ENCODE results near the gene MGAM2. TPM values are rescaled to one million over a fixed set of nuclear protein-coding genes. Genes with fewer than 3 reads are reported as not detected.

Gene MGAM2
- total and polyA plus RNA-seq, 10 donors: 0.03 to 12.1 (median 3.0) TPM

GRCh38 chr7:142120524-142120923, 9.0 kb downstream of the MGAM2 start:
- no peak for TF ChIP-seq CTCF (IDR thresholded peaks at IDR 0.05 in 8 of 11, conservative IDR thresholded peaks at IDR 0.05 in 3 of 11)
- no peak for TF ChIP-seq POLR2A (IDR thresholded peaks at IDR 0.05)
- TF ChIP-seq POLR2AphosphoS5 (IDR thresholded peaks at IDR 0.05): no peak
- Histone ChIP-seq H3K27me3 (replicated peaks in 1 of 7) (no peaks in the 10 kb centered on the region), H3K9me3 (no peaks in the 10 kb centered on the region), H3K27ac (no peak overlapping the region), H3K4me3 (no peak overlapping the region), H3K36me3 (no peaks in the 10 kb centered on the region), H3K4me1 (no peaks in the 10 kb centered on the region)
- DNase-seq: no peak
- 70 to 85% (median 81%) methylated on average over 4 of the region's 4 CpGs for WGBS, 5 donors
- intact Hi-C loops (cut with DNase I; ENCODE audit: low total_unique reads): no loop called here

- intact Hi-C loops (cut with DNase I; ENCODE audit: low total_unique reads): no loop called here
- H3K4me1 ChIP-seq: no peaks in the 10 kb centered on the region
- WGBS, 5 donors: 88 to 98% (median 93%) methylated on average over 3 of the region's 3 CpGs
- TF ChIP-seq CTCF (IDR thresholded peaks at IDR 0.05 in 8 of 11, conservative IDR thresholded peaks at IDR 0.05 in 3 of 11): no peak
- TF ChIP-seq POLR2A (IDR thresholded peaks at IDR 0.05): no peak
- no peak for TF ChIP-seq POLR2AphosphoS5 (IDR thresholded peaks at IDR 0.05)
- H3K4me3 ChIP-seq: no peak overlapping the region
- DNase-seq: no peak
- no peaks in the 10 kb centered on the region for H3K36me3 ChIP-seq
- H3K27me3 ChIP-seq (replicated peaks in 1 of 7): no peaks in the 10 kb centered on the region
- no peaks in the 10 kb centered on the region for H3K9me3 ChIP-seq
- no peak overlapping the region for H3K27ac ChIP-seq
Measured at GRCh38 chr7:142123184-142123583, 11.7 kb downstream of the MGAM2 start.

- H3K27me3 ChIP-seq (replicated peaks in 1 of 7): no peaks in the 10 kb centered on the region
- H3K36me3 ChIP-seq: no peaks in the 10 kb centered on the region
- no peak overlapping the region for H3K27ac ChIP-seq
- WGBS, 5 donors: 39 to 82% (median 62%) methylated on average over 1 of the region's 1 CpG
- no peaks in the 10 kb centered on the region for H3K4me1 ChIP-seq
- DNase-seq: no peak
- intact Hi-C loops (cut with DNase I; ENCODE audit: low total_unique reads): no loop called here
- no peaks in the 10 kb centered on the region for H3K9me3 ChIP-seq
- no peak overlapping the region for H3K4me3 ChIP-seq
- no peak for TF ChIP-seq POLR2A (IDR thresholded peaks at IDR 0.05)
- no peak for TF ChIP-seq CTCF (IDR thresholded peaks at IDR 0.05 in 8 of 11, conservative IDR thresholded peaks at IDR 0.05 in 3 of 11)
- no peak for TF ChIP-seq POLR2AphosphoS5 (IDR thresholded peaks at IDR 0.05)
Measured at GRCh38 chr7:142125256-142125955, 13.9 kb downstream of the MGAM2 start.

DNA sequence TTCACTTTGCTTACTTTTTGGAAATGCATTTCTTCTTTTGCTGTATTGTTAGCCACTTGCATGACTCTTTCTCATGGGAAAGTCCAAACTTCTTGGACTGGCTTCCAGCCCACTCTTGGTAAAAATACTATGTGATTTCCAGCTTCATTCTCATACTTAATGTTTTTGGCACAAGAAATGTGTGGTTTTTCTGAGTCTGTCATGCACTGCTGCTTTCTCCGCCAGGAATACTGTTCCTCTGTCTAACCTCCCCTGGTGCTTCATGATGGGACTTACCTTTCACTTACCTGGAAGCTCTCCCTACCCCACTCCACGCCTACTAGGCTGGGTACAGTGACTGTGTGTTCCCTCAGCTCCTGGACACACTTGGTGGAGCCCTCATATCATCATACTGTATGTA, 18.7 kb downstream of the MGAM2 start:
- no peaks in the 10 kb centered on the region for H3K36me3 ChIP-seq
- no peak for TF ChIP-seq POLR2AphosphoS5 (IDR thresholded peaks at IDR 0.05)
- TF ChIP-seq POLR2A (IDR thresholded peaks at IDR 0.05): no peak
- no peak for TF ChIP-seq CTCF (IDR thresholded peaks at IDR 0.05 in 8 of 11, conservative IDR thresholded peaks at IDR 0.05 in 3 of 11)
- H3K9me3 ChIP-seq: no peaks in the 10 kb centered on the region

More for the DNA sequence above, 18.7 kb downstream of the MGAM2 start:
- H3K27ac ChIP-seq: no peak overlapping the region
- WGBS, 5 donors: 49 to 85% (median 70%) methylated on average over 2 of the region's 2 CpGs
- no peaks in the 10 kb centered on the region for H3K4me1 ChIP-seq
- no peak for DNase-seq
- H3K4me3 ChIP-seq: no peak overlapping the region
- intact Hi-C loops (cut with DNase I; ENCODE audit: low total_unique reads): no loop called here
- H3K27me3 ChIP-seq (replicated peaks in 1 of 7): no peaks in the 10 kb centered on the region

Measured in spleen (tissue), 11 donors.